Peyer's patch (tissue), 4 donors: Measurements from ENCODE around the gene LRRC75A.

Source experiments
- POLR2A ChIP-seq, 2 donors: fragments of 450-650 bp; IDR thresholded peaks; one replicate each; pipeline ENCODE4 v1.5.1; 2017; ENCODE audit warnings: antibody characterized with exemption in 2 of 2, mild to moderate bottlenecking in 2 of 2, moderate library complexity in 2 of 2
- TF ChIP-seq, protein P1 (sequence below), 6 experiments: fragments of 450-650 bp in 4 of 6; fragments of 200-600 bp in 2 of 6; sonication (generic) in 1 of 6; IDR thresholded peaks; one replicate each; pipeline ENCODE4 v1.5.1; 2017 to 2019; ENCODE audit warnings: antibody characterized with exemption in 6 of 6, mild to moderate bottlenecking in 3 of 6, moderate library complexity in 1 of 6

DNA sequence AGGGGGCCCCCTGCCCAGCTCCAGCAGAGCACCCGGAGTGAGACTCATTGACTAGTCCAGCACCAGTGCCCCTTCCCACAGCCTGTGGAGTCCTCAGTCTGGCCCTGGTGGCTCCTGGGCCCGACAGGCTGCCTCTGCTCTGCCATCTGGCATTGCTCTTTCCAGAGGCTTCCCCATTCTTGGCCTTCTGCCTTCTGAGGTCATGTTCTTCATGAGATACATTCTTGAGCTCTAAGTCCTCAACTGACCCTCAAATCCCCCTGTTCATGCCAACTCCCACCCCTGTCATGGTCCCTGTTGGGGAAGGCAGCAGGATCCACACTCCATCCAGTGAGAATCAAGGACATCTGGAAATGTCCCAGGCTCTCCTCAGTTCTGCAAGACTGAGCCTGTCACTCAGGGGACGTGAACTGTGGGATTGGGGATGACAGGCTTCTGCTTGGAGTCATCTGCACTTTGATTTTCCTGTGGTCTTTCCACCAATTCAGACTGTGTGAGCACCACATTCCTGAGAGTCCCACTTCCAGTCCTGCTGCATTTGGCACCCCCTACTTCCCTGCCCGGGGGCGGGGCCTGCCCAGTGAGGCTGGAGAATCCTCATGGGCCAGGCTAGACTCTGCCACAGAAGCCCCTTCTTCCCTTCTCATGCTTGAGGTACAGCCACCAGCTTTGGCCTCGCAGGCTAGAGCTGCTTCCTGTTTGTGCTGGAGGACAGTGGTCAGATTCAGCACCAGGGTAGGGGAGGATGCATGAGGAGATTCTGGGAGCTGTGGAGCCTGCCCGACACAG, 73.9 kb downstream of the LRRC75A start:
- no peak for TF ChIP-seq POLR2A (IDR thresholded peaks at IDR 0.05)
- TF ChIP-seq, protein P1, sequence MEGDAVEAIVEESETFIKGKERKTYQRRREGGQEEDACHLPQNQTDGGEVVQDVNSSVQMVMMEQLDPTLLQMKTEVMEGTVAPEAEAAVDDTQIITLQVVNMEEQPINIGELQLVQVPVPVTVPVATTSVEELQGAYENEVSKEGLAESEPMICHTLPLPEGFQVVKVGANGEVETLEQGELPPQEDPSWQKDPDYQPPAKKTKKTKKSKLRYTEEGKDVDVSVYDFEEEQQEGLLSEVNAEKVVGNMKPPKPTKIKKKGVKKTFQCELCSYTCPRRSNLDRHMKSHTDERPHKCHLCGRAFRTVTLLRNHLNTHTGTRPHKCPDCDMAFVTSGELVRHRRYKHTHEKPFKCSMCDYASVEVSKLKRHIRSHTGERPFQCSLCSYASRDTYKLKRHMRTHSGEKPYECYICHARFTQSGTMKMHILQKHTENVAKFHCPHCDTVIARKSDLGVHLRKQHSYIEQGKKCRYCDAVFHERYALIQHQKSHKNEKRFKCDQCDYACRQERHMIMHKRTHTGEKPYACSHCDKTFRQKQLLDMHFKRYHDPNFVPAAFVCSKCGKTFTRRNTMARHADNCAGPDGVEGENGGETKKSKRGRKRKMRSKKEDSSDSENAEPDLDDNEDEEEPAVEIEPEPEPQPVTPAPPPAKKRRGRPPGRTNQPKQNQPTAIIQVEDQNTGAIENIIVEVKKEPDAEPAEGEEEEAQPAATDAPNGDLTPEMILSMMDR (IDR thresholded peaks at IDR 0.05) = no peak
